Astrocyte (in vitro differentiated cells and primary cell): ENCODE data around the gene TNFRSF1B. TPM values are rescaled to one million over a fixed set of nuclear protein-coding genes. Genes with fewer than 3 reads are reported as not detected.

Source experiments
- DNase-seq: peaks from one replicate; pipeline ENCODE4 v3.0.0-alpha.2; 2010; ENCODE audit warnings: low read depth
- FAIRE-seq: peaks from 2 replicates; lab custom pipeline; 2011; peaks lifted over from hg19 to GRCh38; lab: Jason Lieb, UNC
- H2AFZ ChIP-seq: 2 replicates; pipeline ENCODE4 v1.6.0; 2012; ENCODE audit warnings: low read depth, low read length, inconsistent platforms
- H3K27ac ChIP-seq: 2 replicates; pipeline ENCODE4 v1.5.1; 2011; ENCODE audit warnings: low read depth, low read length, inconsistent platforms
- H3K27me3 ChIP-seq: 2 replicates; pipeline ENCODE4 v1.6.0; 2011; ENCODE audit warnings: low read length, inconsistent platforms; ENCODE audit not compliant: insufficient read depth
- H3K36me3 ChIP-seq: 2 replicates; pipeline ENCODE4 v1.5.1; 2011; ENCODE audit warnings: low read length, inconsistent platforms; ENCODE audit not compliant: insufficient read depth
- H3K4me1 ChIP-seq: 2 replicates; pipeline ENCODE4 v1.5.1; 2011; ENCODE audit warnings: low read length, inconsistent platforms; ENCODE audit not compliant: insufficient read depth
- H3K4me2 ChIP-seq: 2 replicates; pipeline ENCODE4 v1.6.0; 2012; ENCODE audit warnings: low read length, inconsistent platforms
- H3K4me3 ChIP-seq: 2 replicates; pipeline ENCODE4 v1.5.1; 2011; ENCODE audit warnings: low read depth, mild to moderate bottlenecking, low read length, inconsistent platforms; ENCODE audit not compliant: insufficient read depth
- H3K79me2 ChIP-seq: 2 replicates; pipeline ENCODE4 v1.6.0; 2012; ENCODE audit warnings: mild to moderate bottlenecking, low read length, inconsistent platforms; ENCODE audit not compliant: insufficient read depth
- H3K9ac ChIP-seq: 2 replicates; pipeline ENCODE4 v1.6.0; 2012; ENCODE audit warnings: mild to moderate bottlenecking, low read length, inconsistent platforms
- H3K9me3 ChIP-seq: 2 replicates; pipeline ENCODE4 v1.5.1; 2012; ENCODE audit warnings: low read depth, mild to moderate bottlenecking, low read length, inconsistent platforms; ENCODE audit not compliant: insufficient read depth
- H4K20me1 ChIP-seq: 2 replicates; pipeline ENCODE4 v1.6.0; 2012; ENCODE audit warnings: low read length, inconsistent platforms; ENCODE audit not compliant: insufficient read depth
- H3K27ac Mint-ChIP-seq: one replicate; pipeline ENCODE4 v1.8.0; 2021; ENCODE audit warnings: mild to moderate bottlenecking, mixed read lengths; ENCODE audit not compliant: unreplicated experiment
- H3K27me3 Mint-ChIP-seq: one replicate; pipeline ENCODE4 v1.8.0; 2021; ENCODE audit warnings: low read depth, mixed read lengths; ENCODE audit not compliant: unreplicated experiment
- H3K36me3 Mint-ChIP-seq: one replicate; pipeline ENCODE4 v1.8.0; 2021; ENCODE audit warnings: low read depth, mixed read lengths; ENCODE audit not compliant: unreplicated experiment
- H3K4me1 Mint-ChIP-seq: one replicate; pipeline ENCODE4 v1.8.0; 2021; ENCODE audit warnings: low read depth, mixed read lengths; ENCODE audit not compliant: unreplicated experiment
- H3K4me3 Mint-ChIP-seq: one replicate; pipeline ENCODE4 v1.8.0; 2021; ENCODE audit warnings: mild to moderate bottlenecking, moderate library complexity, mixed read lengths; ENCODE audit not compliant: unreplicated experiment
- H3K9me3 Mint-ChIP-seq: one replicate; pipeline ENCODE4 v1.8.0; 2021; ENCODE audit warnings: mild to moderate bottlenecking, mixed read lengths; ENCODE audit not compliant: unreplicated experiment
- EZH2 ChIP-seq: IDR thresholded peaks from 2 replicates; pipeline ENCODE4 v1.6.1; 2012; ENCODE audit warnings: mild to moderate bottlenecking, low read length, inconsistent platforms; ENCODE audit not compliant: insufficient read depth
- total RNA-seq: library from RNA; stranded (reverse); gene quantifications from 2 replicates; pipeline ENCODE4 v1.2.1, GENCODE V29; 2021
- TF ChIP-seq, protein P1 (sequence below): IDR thresholded peaks from 2 replicates; pipeline ENCODE4 v1.5.1; 2011; ENCODE audit warnings: low read depth, mild to moderate bottlenecking, inconsistent platforms, low read length, moderate library complexity; ENCODE audit not compliant: insufficient read depth

TNFRSF1B gene
- total RNA-seq, 1 donor from 2014 or later: 0.09 TPM

DNA sequence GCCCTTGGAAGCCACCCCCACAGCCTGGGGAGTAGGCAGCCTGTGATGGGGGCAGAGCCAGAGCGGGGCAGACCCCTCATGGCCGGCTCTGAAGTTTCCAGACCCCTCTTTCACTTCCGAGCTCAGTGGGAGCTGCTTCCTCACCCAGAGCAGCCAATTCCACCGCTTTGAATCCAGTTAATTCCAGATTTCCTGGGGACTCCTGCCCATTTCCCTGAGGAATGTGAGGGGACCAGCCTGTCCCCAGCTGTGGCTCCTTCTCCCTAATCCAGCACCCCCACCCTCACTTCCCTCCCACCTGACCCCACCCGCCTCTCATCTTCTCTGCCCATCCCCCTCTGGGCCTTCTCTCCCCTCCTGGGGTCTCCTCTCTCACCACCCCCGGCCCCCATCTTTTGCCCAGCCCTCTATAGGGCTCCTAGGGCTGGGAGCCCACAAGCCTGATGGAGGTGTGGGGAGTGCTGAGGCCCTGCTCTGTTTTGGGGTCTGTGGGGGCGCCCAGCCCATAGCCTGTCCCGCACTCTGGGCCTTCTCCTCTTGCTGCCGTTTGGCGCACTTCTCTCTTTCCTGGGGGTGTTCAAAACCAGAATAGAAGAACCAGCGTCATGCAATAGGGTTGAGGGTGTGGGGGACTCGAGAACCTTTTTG is 26.2 kb upstream of the TNFRSF1B start:
- Mint-ChIP-seq H3K4me1 (peaks cover 1% of the 10 kb centered on the region), H3K27me3 (peaks cover 36% of the 10 kb centered on the region), H3K9me3 (peaks cover 2% of the 10 kb centered on the region), H3K36me3 (no peaks in the 10 kb centered on the region), H3K27ac (no peak overlapping the region), H3K4me3 (no peak overlapping the region)
- no peak for DNase-seq
- Histone ChIP-seq H3K79me2 (no peaks in the 10 kb centered on the region), H3K4me1 (peaks cover 10% of the 10 kb centered on the region), H3K4me3 (no peak overlapping the region), H2AFZ (no peak overlapping the region), H3K27me3 (no peaks in the 10 kb centered on the region), H3K9me3 (no peaks in the 10 kb centered on the region), H3K36me3 (no peaks in the 10 kb centered on the region), H3K27ac (no peak overlapping the region), H3K4me2 (no peak overlapping the region), H4K20me1 (no peaks in the 10 kb centered on the region), H3K9ac (no peak overlapping the region)
- TF ChIP-seq EZH2: no peak
- TF ChIP-seq, protein P1, sequence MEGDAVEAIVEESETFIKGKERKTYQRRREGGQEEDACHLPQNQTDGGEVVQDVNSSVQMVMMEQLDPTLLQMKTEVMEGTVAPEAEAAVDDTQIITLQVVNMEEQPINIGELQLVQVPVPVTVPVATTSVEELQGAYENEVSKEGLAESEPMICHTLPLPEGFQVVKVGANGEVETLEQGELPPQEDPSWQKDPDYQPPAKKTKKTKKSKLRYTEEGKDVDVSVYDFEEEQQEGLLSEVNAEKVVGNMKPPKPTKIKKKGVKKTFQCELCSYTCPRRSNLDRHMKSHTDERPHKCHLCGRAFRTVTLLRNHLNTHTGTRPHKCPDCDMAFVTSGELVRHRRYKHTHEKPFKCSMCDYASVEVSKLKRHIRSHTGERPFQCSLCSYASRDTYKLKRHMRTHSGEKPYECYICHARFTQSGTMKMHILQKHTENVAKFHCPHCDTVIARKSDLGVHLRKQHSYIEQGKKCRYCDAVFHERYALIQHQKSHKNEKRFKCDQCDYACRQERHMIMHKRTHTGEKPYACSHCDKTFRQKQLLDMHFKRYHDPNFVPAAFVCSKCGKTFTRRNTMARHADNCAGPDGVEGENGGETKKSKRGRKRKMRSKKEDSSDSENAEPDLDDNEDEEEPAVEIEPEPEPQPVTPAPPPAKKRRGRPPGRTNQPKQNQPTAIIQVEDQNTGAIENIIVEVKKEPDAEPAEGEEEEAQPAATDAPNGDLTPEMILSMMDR: no peak
- no peak for FAIRE-seq

DNA sequence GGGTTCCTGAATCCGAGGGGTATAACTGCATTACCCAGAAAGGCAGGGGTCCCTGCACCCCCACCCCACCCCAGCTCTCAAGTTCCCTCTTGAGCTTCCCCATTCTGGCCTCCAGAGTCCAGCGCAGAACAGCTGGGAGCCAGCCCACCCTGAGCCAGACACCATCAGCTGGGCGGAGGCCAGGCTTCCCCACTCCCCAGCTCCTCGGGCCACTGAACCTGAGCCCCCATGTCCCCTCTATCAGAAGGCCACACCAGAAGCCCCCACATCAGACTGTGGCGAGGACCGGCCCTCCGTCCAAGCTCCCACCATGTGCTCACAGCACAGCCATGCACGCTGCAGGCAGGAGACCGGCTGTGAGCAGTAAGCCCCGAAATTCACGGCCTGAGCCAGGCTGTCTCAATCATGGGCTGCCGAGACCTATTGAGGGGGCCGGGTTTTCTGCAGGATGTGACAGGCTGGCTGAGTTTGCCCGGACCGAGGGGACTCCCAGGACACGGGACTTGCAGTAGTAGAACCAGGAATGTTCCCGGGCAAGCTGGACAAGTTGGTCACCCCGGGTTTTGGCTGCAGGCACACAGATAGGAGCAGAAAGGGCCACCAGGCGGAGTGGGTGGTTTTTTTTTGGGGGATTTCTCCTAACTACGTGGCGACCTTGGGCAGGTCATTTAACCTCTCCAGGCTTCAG is 25.5 kb upstream of the TNFRSF1B start:
- H3K36me3 ChIP-seq: no peaks in the 10 kb centered on the region
- H3K9ac ChIP-seq: no peak overlapping the region
- no peaks in the 10 kb centered on the region for H3K27me3 ChIP-seq
- H3K4me3 ChIP-seq: no peak overlapping the region
- Mint-ChIP-seq H3K9me3 (peaks cover 2% of the 10 kb centered on the region), H3K4me3 (no peak overlapping the region), H3K4me1 (peaks cover 1% of the 10 kb centered on the region), H3K27ac (no peak overlapping the region), H3K27me3 (peaks cover 38% of the 10 kb centered on the region), H3K36me3 (no peaks in the 10 kb centered on the region)
- no peaks in the 10 kb centered on the region for H4K20me1 ChIP-seq
- H3K27ac ChIP-seq: no peak overlapping the region
- H3K4me2 ChIP-seq: no peak overlapping the region
- DNase-seq (no peak), FAIRE-seq (no peak)
- no peaks in the 10 kb centered on the region for H3K9me3 ChIP-seq
- TF ChIP-seq, protein P1: no peak
- TF ChIP-seq EZH2: no peak
- H3K79me2 ChIP-seq: no peaks in the 10 kb centered on the region
- no peak overlapping the region for H2AFZ ChIP-seq
- H3K4me1 ChIP-seq: peaks cover 10% of the 10 kb centered on the region
